MM.1S (cell line): ENCODE measurements around the gene CEP85L.

Experiments used
- DNase-seq: peaks from one replicate; pipeline ENCODE4 v3.0.0-alpha.2; 2015
- H2AFZ ChIP-seq: fragments of 300-600 bp; sonication (generic); 2 replicates; pipeline ENCODE4 v1.6.0; 2016; ENCODE audit warnings: antibody characterized with exemption, low read length
- H3F3A ChIP-seq: fragments of 300-600 bp; sonication (generic); 2 replicates; pipeline ENCODE4 v1.6.1; 2016; ENCODE audit warnings: mild to moderate bottlenecking, antibody characterized with exemption, low read length, moderate library complexity, mixed read lengths; ENCODE audit not compliant: insufficient read depth
- H3K27ac ChIP-seq: fragments of 300-600 bp; sonication (generic); 2 replicates; pipeline ENCODE4 v1.5.1; 2016; ENCODE audit warnings: mild to moderate bottlenecking, low read length
- H3K27me3 ChIP-seq: fragments of 300-600 bp; sonication (generic); replicated peaks from 2 replicates; pipeline ENCODE4 v1.6.0; 2016; ENCODE audit warnings: low read length; ENCODE audit not compliant: insufficient read depth
- H3K36me3 ChIP-seq: fragments of 300-600 bp; sonication (generic); replicated peaks from 2 replicates; pipeline ENCODE4 v1.6.1; 2016; ENCODE audit warnings: mild to moderate bottlenecking, low read length, mixed read lengths; ENCODE audit not compliant: insufficient read depth
- H3K4me1 ChIP-seq: fragments of 300-600 bp; sonication (generic); 2 replicates; pipeline ENCODE4 v1.6.1; 2016; ENCODE audit warnings: low read length, mixed read lengths
- H3K4me2 ChIP-seq: fragments of 300-600 bp; sonication (generic); 2 replicates; pipeline ENCODE4 v1.6.0; 2016; ENCODE audit warnings: low read depth, low read length
- H3K4me3 ChIP-seq: fragments of 300-600 bp; sonication (generic); 2 replicates; pipeline ENCODE4 v1.5.1; 2016; ENCODE audit warnings: low read length, mixed read lengths
- H3K79me2 ChIP-seq: fragments of 300-600 bp; sonication (generic); 2 replicates; pipeline ENCODE4 v1.6.1; 2016; ENCODE audit warnings: mixed run types, low read length, mixed read lengths
- H3K9ac ChIP-seq: fragments of 300-600 bp; sonication (generic); 2 replicates; pipeline ENCODE4 v1.6.1; 2016; ENCODE audit warnings: low read length, mixed read lengths
- H3K9me2 ChIP-seq: fragments of 300-600 bp; sonication (generic); replicated peaks from 2 replicates; pipeline ENCODE4 v1.6.1; 2016; ENCODE audit warnings: mild to moderate bottlenecking, low read length, mixed read lengths; ENCODE audit not compliant: insufficient read depth
- H3K9me3 ChIP-seq: fragments of 300-600 bp; sonication (generic); replicated peaks from 2 replicates; pipeline ENCODE4 v1.6.1; 2016; ENCODE audit warnings: mild to moderate bottlenecking, low read length, mixed read lengths; ENCODE audit not compliant: insufficient read depth
- H4K20me1 ChIP-seq: fragments of 300-600 bp; sonication (generic); 2 replicates; pipeline ENCODE4 v1.6.1; 2016; ENCODE audit warnings: mild to moderate bottlenecking, low read length, moderate library complexity, mixed read lengths; ENCODE audit not compliant: insufficient read depth
- CTCF ChIP-seq: fragments of 300-600 bp; sonication (generic); IDR thresholded peaks from 2 replicates; pipeline ENCODE4 v1.5.1; 2016; ENCODE audit warnings: antibody characterized with exemption, low read length, mixed read lengths
- EZH2 ChIP-seq: fragments of 300-600 bp; sonication (generic); optimal IDR thresholded peaks from 2 replicates; pipeline ENCODE3; 2017; ENCODE audit warnings: low read depth, mild to moderate bottlenecking, antibody characterized with exemption, low read length, mixed read lengths
- EZH2phosphoT487 ChIP-seq: fragments of 300-600 bp; sonication (generic); IDR thresholded peaks from 2 replicates; pipeline ENCODE4 v1.6.1; 2018; ENCODE audit warnings: antibody characterized with exemption, low read length

Gene CEP85L

GRCh38 chr6:118651282-118652050 is at the start of gene CEP85L:
CEP85L (minus strand) TSS chr6:118651591; CDS start chr6:118651269, 322 bp downstream.
- H4K20me1 ChIP-seq = no peaks in the 10 kb centered on the region
- H3K4me2 ChIP-seq = peak within 1 kb of the TSS; percentile 85
- peaks cover 14% of the 10 kb centered on the region for H3K4me1 ChIP-seq
- no peaks in the 10 kb centered on the region for H3K36me3 ChIP-seq
- TF ChIP-seq CTCF = no peak
- TF ChIP-seq EZH2phosphoT487 = no peak
- no peak for TF ChIP-seq EZH2
- no peaks in the 10 kb centered on the region for H3K9me3 ChIP-seq
- peak within 1 kb of the TSS; percentile 94 for H3K4me3 ChIP-seq
- H2AFZ ChIP-seq = peak within 1 kb of the TSS; percentile 90
- H3K79me2 ChIP-seq = peaks cover 38% of the 10 kb centered on the region
- peak; percentile 92 for DNase-seq
- peaks cover 13% of the 10 kb centered on the region for H3F3A ChIP-seq
- no peaks in the 10 kb centered on the region for H3K27me3 ChIP-seq
- no peaks in the 10 kb centered on the region for H3K9me2 ChIP-seq
- peak within 1 kb of the TSS; percentile 90 for H3K9ac ChIP-seq
- peak within 1 kb of the TSS; percentile 85 for H3K27ac ChIP-seq

GRCh38 chr6:118700531-118700930 is 49.1 kb upstream of the CEP85L start:
- Histone ChIP-seq H3F3A (peaks cover 3% of the 10 kb centered on the region; the same call in 1 of the 2 replicates), H3K79me2 (no peaks in the 10 kb centered on the region), H3K4me3 (no peak overlapping the region), H3K9ac (no peak overlapping the region), H2AFZ (no peak overlapping the region), H4K20me1 (no peaks in the 10 kb centered on the region), H3K4me1 (peaks cover 13% of the 10 kb centered on the region), H3K9me2 (no peaks in the 10 kb centered on the region), H3K4me2 (no peak overlapping the region), H3K9me3 (no peaks in the 10 kb centered on the region), H3K27me3 (no peaks in the 10 kb centered on the region), H3K36me3 (no peaks in the 10 kb centered on the region), H3K27ac (no peak overlapping the region)
- DNase-seq = no peak
- TF ChIP-seq CTCF (no peak), EZH2 (no peak), EZH2phosphoT487 (no peak)

GRCh38 chr6:118697554-118697953 is 46.2 kb upstream of the CEP85L start:
- Histone ChIP-seq H3K4me1 (no peaks in the 10 kb centered on the region), H3K4me3 (no peak overlapping the region), H2AFZ (no peak overlapping the region), H3K4me2 (no peak overlapping the region), H3K36me3 (no peaks in the 10 kb centered on the region), H3K9me3 (no peaks in the 10 kb centered on the region), H3K79me2 (no peaks in the 10 kb centered on the region), H3K9me2 (no peaks in the 10 kb centered on the region), H3K9ac (no peak overlapping the region), H3F3A (no peaks in the 10 kb centered on the region), H3K27ac (no peak overlapping the region), H3K27me3 (no peaks in the 10 kb centered on the region), H4K20me1 (no peaks in the 10 kb centered on the region)
- TF ChIP-seq EZH2 (no peak), EZH2phosphoT487 (no peak), CTCF (0 out of 2 replicates have a peak, but pooled peaks have one; percentile 3)
- DNase-seq = no peak
